Measurements from ENCODE around the gene RIMBP2.

GRCh38 chr12:130435826-130436225 is 280.3 kb downstream of the RIMBP2 start:
- TF ChIP-seq CTCF (IDR thresholded peaks at IDR 0.05; ENCODE audit: low read length) (no peak), EZH2 (IDR thresholded peaks at IDR 0.05; ENCODE audit: borderline replicate concordance, low read length) (no peak)
